ENCODE results near the gene RGS7. TPM values are rescaled to one million over a fixed set of nuclear protein-coding genes. Genes with fewer than 3 reads are reported as not detected.

Gene RGS7
- total RNA-seq, 2 donors from 2014 or later = not detected

- Histone ChIP-seq H3K9me3 (no peaks in the 10 kb centered on the region), H3K4me3 (no peak overlapping the region), H3K36me3 (no peaks in the 10 kb centered on the region), H3K27ac (no peak overlapping the region), H3K27me3 (no peaks in the 10 kb centered on the region), H3K4me1 (no peaks in the 10 kb centered on the region)
- no peak for TF ChIP-seq CTCF (IDR thresholded peaks at IDR 0.05)
- DNase-seq (ENCODE audit: low spot score) = no peak
Measured at GRCh38 chr1:240833075-240833474, 523.9 kb downstream of the RGS7 start.

GRCh38 chr1:240831922-240832321 lies 525.1 kb downstream of the RGS7 start:
- H3K27ac ChIP-seq = no peak overlapping the region
- DNase-seq (ENCODE audit: low spot score) = no peak
- no peaks in the 10 kb centered on the region for H3K27me3 ChIP-seq
- no peaks in the 10 kb centered on the region for H3K9me3 ChIP-seq
- no peak overlapping the region for H3K4me3 ChIP-seq
- H3K36me3 ChIP-seq = no peaks in the 10 kb centered on the region
- no peaks in the 10 kb centered on the region for H3K4me1 ChIP-seq
- no peak for TF ChIP-seq CTCF (IDR thresholded peaks at IDR 0.05)

- Histone ChIP-seq H3K9me3 (no peaks in the 10 kb centered on the region), H3K36me3 (no peaks in the 10 kb centered on the region), H3K4me3 (no peak overlapping the region), H3K4me1 (no peaks in the 10 kb centered on the region), H3K27me3 (no peaks in the 10 kb centered on the region), H3K27ac (no peak overlapping the region)
- DNase-seq (ENCODE audit: low spot score) = no peak
- no peak for TF ChIP-seq CTCF (IDR thresholded peaks at IDR 0.05)
Measured at GRCh38 chr1:240831191-240831631, 525.8 kb downstream of the RGS7 start.

GRCh38 chr1:240829487-240829886 lies 527.5 kb downstream of the RGS7 start:
- TF ChIP-seq CTCF (IDR thresholded peaks at IDR 0.05) = no peak
- no peaks in the 10 kb centered on the region for H3K36me3 ChIP-seq

GRCh38 chr1:240827786-240828185 lies 529.2 kb downstream of the RGS7 start:
- no peaks in the 10 kb centered on the region for H3K27me3 ChIP-seq
- no peaks in the 10 kb centered on the region for H3K9me3 ChIP-seq
- no peaks in the 10 kb centered on the region for H3K36me3 ChIP-seq
- no peaks in the 10 kb centered on the region for H3K4me1 ChIP-seq
- no peak overlapping the region for H3K27ac ChIP-seq
- no peak overlapping the region for H3K4me3 ChIP-seq
- no peak for TF ChIP-seq CTCF (IDR thresholded peaks at IDR 0.05)
- DNase-seq (ENCODE audit: low spot score) = no peak

More at GRCh38 chr1:240829487-240829886, 527.5 kb downstream of the RGS7 start:
- no peaks in the 10 kb centered on the region for H3K4me1 ChIP-seq
- no peak overlapping the region for H3K4me3 ChIP-seq
- DNase-seq (ENCODE audit: low spot score) = no peak
- no peaks in the 10 kb centered on the region for H3K9me3 ChIP-seq
- no peaks in the 10 kb centered on the region for H3K27me3 ChIP-seq
- H3K27ac ChIP-seq = no peak overlapping the region

GRCh38 chr1:240824238-240824637 lies 532.8 kb downstream of the RGS7 start:
- Histone ChIP-seq H3K27ac (no peak overlapping the region), H3K4me1 (no peaks in the 10 kb centered on the region), H3K36me3 (no peaks in the 10 kb centered on the region), H3K4me3 (no peak overlapping the region), H3K27me3 (no peaks in the 10 kb centered on the region), H3K9me3 (no peaks in the 10 kb centered on the region)
- DNase-seq (ENCODE audit: low spot score) = no peak
- no peak for TF ChIP-seq CTCF (IDR thresholded peaks at IDR 0.05)

Data from right atrium auricular region (tissue), 2 donors.